Transverse colon (tissue), 4 donors: ENCODE measurements around the gene PDE10A. TPM values are rescaled to one million over a fixed set of nuclear protein-coding genes. Genes with fewer than 3 reads are reported as not detected.
"Not testable (repeated sequence)": the region's sequence is repeated elsewhere in the genome, so short reads cannot be mapped to it uniquely, and the experiment has no call there.

Experiments used
- DNase-seq: peaks from one replicate; pipeline ENCODE4 v3.0.0-alpha.2; 2019
- H3K27ac ChIP-seq, 4 donors: fragments of 200-600 bp; sonication (generic); 2 replicates each; pipeline ENCODE4 v1.5.1; 2016 to 2018; ENCODE audit warnings: inconsistent platforms in 4 of 4
- H3K27me3 ChIP-seq: fragments of 200-600 bp; sonication (generic); 2 replicates; pipeline ENCODE4 v1.5.1; 2017; ENCODE audit warnings: inconsistent platforms
- H3K36me3 ChIP-seq, 4 donors: fragments of 200-600 bp; sonication (generic); 2 replicates each; pipeline ENCODE4 v1.5.1; 2017 to 2019; ENCODE audit warnings: inconsistent platforms in 4 of 4
- H3K4me1 ChIP-seq, 4 donors: fragments of 200-600 bp; sonication (generic); 2 replicates each; pipeline ENCODE4 v1.5.1; 2017 to 2020; ENCODE audit warnings: inconsistent platforms in 4 of 4
- H3K4me3 ChIP-seq, 4 donors: fragments of 200-600 bp; sonication (generic); 1 replicate in 1 of 4; 2 replicates in 3 of 4; pipeline versions ENCODE4 v1.5.1 to v1.6.1; 2017 to 2019; ENCODE audit warnings: inconsistent platforms in 4 of 4
- H3K9me3 ChIP-seq, 2 donors: fragments of 200-600 bp; sonication (generic); 2 replicates each; pipeline ENCODE4 v1.5.1; 2017 to 2019; ENCODE audit warnings: inconsistent platforms in 2 of 2
- CTCF ChIP-seq, 5 experiments: fragments of 200-600 bp in 3 of 5; fragments of 450-650 bp in 2 of 5; sonication (generic) in 3 of 5; IDR thresholded peaks; 1 replicate in 2 of 5; 2 replicates in 3 of 5; pipeline ENCODE4 v1.5.1; 2016 to 2017; ENCODE audit warnings: antibody characterized with exemption in 5 of 5, inconsistent platforms in 3 of 5, mild to moderate bottlenecking in 2 of 5, moderate library complexity in 1 of 5
- EP300 ChIP-seq: sonication (generic); formaldehyde crosslinking; IDR thresholded peaks from one replicate; pipeline ENCODE4 v1.6.1; 2017; ENCODE audit warnings: antibody characterized with exemption, low read depth
- POLR2A ChIP-seq: fragments of 450-650 bp; IDR thresholded peaks from one replicate; pipeline ENCODE4 v1.6.1; 2016; ENCODE audit warnings: antibody characterized with exemption, mild to moderate bottlenecking, moderate library complexity
- POLR2AphosphoS5 ChIP-seq, 3 donors: sonication (generic); formaldehyde crosslinking; IDR thresholded peaks; one replicate each; pipeline ENCODE4 v1.6.1; 2016; ENCODE audit warnings: antibody characterized with exemption in 3 of 3
- WGBS, 2 donors: methylation state at CpG; one replicate each; pipeline ENCODE4 v1.1.5; 2018; ENCODE audit warnings: low coverage in 1 of 2; 5-methylcytosine and 5-hydroxymethylcytosine counted together
- in situ Hi-C, 4 donors: fragments of 200-750 bp; cut with MboI; loops; one replicate each; pipeline versions ENCODE4 v1.15.0 to v1.15.1; 2017; ENCODE audit warnings: low sequenced_read_pairs in 3 of 4, low pct_ligation_motif_present in 1 of 4, low pct_unique_long_range_greater_than_20kb in 1 of 4
- intact Hi-C: fragments of 100-400 bp; cut with DNase I; formaldehyde crosslinking; loops from one replicate; pipeline ENCODE4 v1.15.1; 2023; ENCODE audit warnings: low total_unique reads
- total RNA-seq, 4 donors: library from RNA; depleted of rRNA; stranded (reverse); fragments of >200 nt; gene quantifications; one replicate each; pipeline ENCODE4 v1.1.0, GENCODE V29; 2016

PDE10A gene
- total RNA-seq, 4 donors from 2014 or later, result 1.4 to 15.3 (median 4.3) TPM

GRCh38 chr6:165599121-165599520 lies 63.9 kb downstream of the PDE10A start:
- in situ Hi-C loops, result no loop called here
- WGBS, 2 donors, result 66 to 73% methylated on average over 3 of the region's 3 CpGs
- Histone ChIP-seq H3K4me3 (no peak overlapping the region), H3K27me3 (no peaks in the 10 kb centered on the region), H3K27ac (no peak overlapping the region), H3K4me1 (no peaks in the 10 kb centered on the region), H3K9me3 (no peaks in the 10 kb centered on the region), H3K36me3 (no peaks in the 10 kb centered on the region)
- intact Hi-C loops, result no loop called here
- no peak for DNase-seq
- TF ChIP-seq CTCF (IDR thresholded peaks at IDR 0.05), result no peak
- TF ChIP-seq POLR2AphosphoS5 (IDR thresholded peaks at IDR 0.05), result no peak
- TF ChIP-seq EP300, result no peak
- no peak for TF ChIP-seq POLR2A

GRCh38 chr6:165597821-165598220 lies 65.2 kb downstream of the PDE10A start:
- no peaks in the 10 kb centered on the region for H3K4me1 ChIP-seq
- H3K27me3 ChIP-seq, result no peaks in the 10 kb centered on the region
- H3K27ac ChIP-seq, result no peak overlapping the region
- no peak for DNase-seq
- WGBS, 2 donors, result 70 to 74% methylated on average over 3 of the region's 3 CpGs
- no peaks in the 10 kb centered on the region for H3K9me3 ChIP-seq
- H3K36me3 ChIP-seq, result no peaks in the 10 kb centered on the region
- in situ Hi-C loops (no loop called here), intact Hi-C loops (no loop called here)
- H3K4me3 ChIP-seq, result no peak overlapping the region
- TF ChIP-seq CTCF (IDR thresholded peaks at IDR 0.05) (no peak), EP300 (no peak), POLR2A (no peak), POLR2AphosphoS5 (IDR thresholded peaks at IDR 0.05) (no peak)

- H3K27ac ChIP-seq, result no peak overlapping the region
- H3K4me1 ChIP-seq, result no peaks in the 10 kb centered on the region
- H3K36me3 ChIP-seq, result no peaks in the 10 kb centered on the region
- intact Hi-C loops, result no loop called here
- H3K4me3 ChIP-seq, result no peak overlapping the region
- no peaks in the 10 kb centered on the region for H3K9me3 ChIP-seq
- 69 to 86% methylated on average over 5 to 7 of the region's 7 CpGs for WGBS, 2 donors
- TF ChIP-seq CTCF (IDR thresholded peaks at IDR 0.05) (no peak), POLR2AphosphoS5 (IDR thresholded peaks at IDR 0.05) (no peak), POLR2A (no peak), EP300 (no peak)
- H3K27me3 ChIP-seq, result no peaks in the 10 kb centered on the region
- DNase-seq, result no peak
- in situ Hi-C loops, result no loop called here
Measured at GRCh38 chr6:165594584-165595333, 68.3 kb downstream of the PDE10A start.

GRCh38 chr6:165592947-165593346 lies 70.1 kb downstream of the PDE10A start:
- H3K36me3 ChIP-seq, in situ Hi-C loops, H3K4me3 ChIP-seq, H3K27me3 ChIP-seq, DNase-seq, H3K9me3 ChIP-seq, H3K27ac ChIP-seq, H3K4me1 ChIP-seq, intact Hi-C loops: not testable (repeated sequence)
- 79 to 91% methylated on average over 2 to 4 of the region's 4 CpGs for WGBS, 2 donors

- in situ Hi-C loops (no loop called here), intact Hi-C loops (no loop called here)
- H3K9me3 ChIP-seq, result no peaks in the 10 kb centered on the region
- 95% methylated on average over 1 of the region's 1 CpG; no CpG with 5 or more reads in 1 of the 2 donors for WGBS, 2 donors
- DNase-seq, result no peak
- no peak overlapping the region for H3K27ac ChIP-seq
- TF ChIP-seq POLR2A (no peak), EP300 (no peak), CTCF (IDR thresholded peaks at IDR 0.05) (no peak), POLR2AphosphoS5 (IDR thresholded peaks at IDR 0.05) (no peak)
- no peaks in the 10 kb centered on the region for H3K4me1 ChIP-seq
- no peak overlapping the region for H3K4me3 ChIP-seq
- H3K27me3 ChIP-seq, result no peaks in the 10 kb centered on the region
- H3K36me3 ChIP-seq, result no peaks in the 10 kb centered on the region
Measured at GRCh38 chr6:165588515-165588914, 74.5 kb downstream of the PDE10A start.
